HG03571 (cell line): ENCODE data around the gene VIPR1.

Experiments
- ATAC-seq: cut with Tn5 transposase; IDR thresholded peaks from one replicate; pipeline ENCODE4 v1.9.1; 2021; ENCODE audit not compliant: unreplicated experiment

Gene VIPR1, protein sequence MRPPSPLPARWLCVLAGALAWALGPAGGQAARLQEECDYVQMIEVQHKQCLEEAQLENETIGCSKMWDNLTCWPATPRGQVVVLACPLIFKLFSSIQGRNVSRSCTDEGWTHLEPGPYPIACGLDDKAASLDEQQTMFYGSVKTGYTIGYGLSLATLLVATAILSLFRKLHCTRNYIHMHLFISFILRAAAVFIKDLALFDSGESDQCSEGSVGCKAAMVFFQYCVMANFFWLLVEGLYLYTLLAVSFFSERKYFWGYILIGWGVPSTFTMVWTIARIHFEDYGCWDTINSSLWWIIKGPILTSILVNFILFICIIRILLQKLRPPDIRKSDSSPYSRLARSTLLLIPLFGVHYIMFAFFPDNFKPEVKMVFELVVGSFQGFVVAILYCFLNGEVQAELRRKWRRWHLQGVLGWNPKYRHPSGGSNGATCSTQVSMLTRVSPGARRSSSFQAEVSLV

DNA sequence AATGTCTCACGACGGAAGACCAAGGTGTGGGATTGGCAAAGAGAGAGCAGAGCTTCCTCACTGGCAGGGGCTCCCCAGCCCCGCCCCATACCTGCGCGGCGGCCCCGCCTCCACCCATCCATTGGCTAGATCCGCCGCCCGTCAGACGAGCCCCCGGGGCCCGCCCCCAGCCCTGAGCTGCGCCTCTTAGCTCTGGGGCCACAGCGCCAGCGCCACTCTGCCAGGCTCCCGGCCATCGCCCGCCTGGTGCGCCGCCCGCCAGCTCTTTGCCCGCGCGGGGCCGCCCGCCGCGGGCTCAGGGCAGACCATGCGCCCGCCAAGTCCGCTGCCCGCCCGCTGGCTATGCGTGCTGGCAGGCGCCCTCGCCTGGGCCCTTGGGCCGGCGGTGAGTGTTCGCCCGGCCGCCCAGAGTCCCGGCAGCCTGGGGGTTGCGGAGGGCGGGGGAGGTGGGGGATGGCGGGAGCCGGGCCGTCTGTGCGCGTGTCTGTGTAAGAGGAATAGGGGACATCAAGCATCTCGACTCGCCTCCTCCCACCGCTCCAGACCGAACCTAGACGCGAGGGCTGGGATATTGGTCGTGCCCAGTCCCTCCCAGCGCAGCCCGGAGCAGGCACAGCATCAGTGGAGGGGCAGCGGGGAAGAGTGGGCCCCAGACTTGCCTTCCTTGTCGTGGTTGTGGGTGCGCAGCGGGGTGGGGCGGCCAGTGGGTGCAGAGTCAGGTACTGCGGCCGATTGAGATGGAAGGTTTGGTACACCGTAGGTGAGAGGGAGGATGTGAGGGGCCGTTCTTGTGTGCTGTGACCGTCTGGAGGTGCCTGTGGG is at the start of gene VIPR1:
VIPR1 (plus strand) TSS at position 215 of the 822 bp plus-strand sequence; CDS start at position 308, 93 bp downstream.
- ATAC-seq = peak; percentile 89

DNA sequence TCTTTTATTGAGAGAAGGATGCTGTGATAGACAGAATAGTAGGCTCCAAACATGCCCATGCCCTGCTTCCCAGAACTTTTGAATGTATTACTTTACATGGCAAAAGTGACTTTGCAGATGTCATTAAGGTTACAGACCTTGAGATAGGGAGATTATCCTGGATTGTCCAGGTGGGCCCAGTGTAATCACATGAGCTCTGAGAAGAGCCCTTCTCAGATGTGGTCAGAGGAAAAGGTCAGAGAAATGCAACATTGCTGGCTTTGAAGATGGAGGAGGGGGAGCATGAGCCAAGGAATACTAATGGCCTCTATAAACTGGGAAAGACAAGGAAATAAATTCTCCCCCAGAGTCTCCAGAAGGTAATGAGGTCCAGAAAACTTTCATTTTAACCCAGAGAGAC is 46.2 kb upstream of the VIPR1 start:
- ATAC-seq = no peak

DNA sequence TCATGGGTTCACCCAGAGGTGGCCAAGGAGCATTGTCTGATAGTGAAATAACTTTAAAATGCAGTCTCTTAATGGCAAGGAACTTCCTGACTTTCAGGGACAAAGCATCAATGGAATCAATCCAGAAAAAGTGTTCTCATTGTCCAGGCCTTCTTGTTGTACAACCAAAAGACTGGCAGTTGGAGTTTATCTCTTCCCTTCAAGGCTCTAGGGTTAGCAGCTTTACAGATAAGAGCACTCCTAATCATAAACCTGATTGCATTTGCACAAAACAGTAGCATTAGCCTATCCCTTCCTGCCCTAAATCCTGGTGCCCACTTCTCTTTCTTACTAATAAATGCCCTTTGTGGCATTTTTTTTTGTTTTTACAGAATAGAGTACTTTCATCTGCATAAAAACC is 43.3 kb upstream of the VIPR1 start:
- no peak for ATAC-seq

DNA sequence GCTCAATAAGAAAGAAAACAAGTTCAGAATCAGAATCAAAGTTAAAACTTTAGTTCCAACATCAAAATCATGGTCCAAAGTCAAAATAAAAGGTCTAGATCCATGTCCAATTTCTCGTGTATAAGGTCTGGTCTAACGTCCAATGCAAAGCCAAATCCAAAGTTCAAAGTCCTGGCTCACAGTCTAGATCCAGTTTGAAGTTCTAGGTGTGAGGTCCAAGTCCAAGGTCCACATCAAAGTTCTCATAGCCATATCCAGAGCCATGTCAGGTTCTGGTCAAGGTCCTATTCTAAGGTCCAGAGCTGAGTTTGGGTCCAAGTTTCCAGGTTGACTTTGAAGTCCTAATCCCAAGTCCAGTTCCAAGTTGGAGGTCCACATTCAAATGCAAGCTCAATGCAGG is 40.7 kb upstream of the VIPR1 start:
- no peak for ATAC-seq

DNA sequence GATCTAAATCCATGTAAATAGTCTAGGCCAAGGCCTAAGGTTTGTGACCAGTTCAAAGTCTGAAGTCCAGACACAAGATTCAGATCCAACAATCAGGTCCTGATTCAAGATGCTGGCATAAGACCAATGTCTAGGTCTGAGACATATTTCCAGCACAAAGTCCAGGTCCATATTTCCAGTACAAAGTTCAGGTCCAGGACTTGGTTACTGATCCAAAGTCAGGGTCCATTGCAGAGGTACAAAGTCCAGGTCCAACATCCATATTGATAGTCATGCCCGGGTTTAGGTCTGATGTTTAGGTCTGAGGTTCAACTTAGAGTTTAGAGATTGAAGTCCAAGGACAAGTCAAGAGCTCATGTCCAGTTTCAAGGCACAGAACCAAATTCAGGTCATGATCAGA is 39.4 kb upstream of the VIPR1 start:
- ATAC-seq = no peak

DNA sequence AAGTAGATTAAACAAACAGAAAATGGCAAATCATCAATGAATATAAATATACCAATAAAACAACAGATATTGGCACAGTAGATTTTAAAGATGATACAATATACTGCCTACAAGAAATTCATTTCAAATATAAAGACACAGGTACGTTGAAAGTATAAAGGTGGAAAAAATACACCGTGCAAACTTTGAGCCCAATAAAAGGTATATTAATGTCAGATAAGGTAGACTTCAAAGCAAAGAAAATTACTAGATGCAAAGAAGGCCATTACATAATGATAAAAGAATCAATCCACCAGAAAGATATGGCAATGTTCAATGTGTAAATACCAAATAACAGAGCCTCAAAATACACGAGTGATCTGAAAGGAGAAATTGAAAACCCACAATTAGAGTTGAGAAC is 34.3 kb upstream of the VIPR1 start:
- ATAC-seq = no peak

DNA sequence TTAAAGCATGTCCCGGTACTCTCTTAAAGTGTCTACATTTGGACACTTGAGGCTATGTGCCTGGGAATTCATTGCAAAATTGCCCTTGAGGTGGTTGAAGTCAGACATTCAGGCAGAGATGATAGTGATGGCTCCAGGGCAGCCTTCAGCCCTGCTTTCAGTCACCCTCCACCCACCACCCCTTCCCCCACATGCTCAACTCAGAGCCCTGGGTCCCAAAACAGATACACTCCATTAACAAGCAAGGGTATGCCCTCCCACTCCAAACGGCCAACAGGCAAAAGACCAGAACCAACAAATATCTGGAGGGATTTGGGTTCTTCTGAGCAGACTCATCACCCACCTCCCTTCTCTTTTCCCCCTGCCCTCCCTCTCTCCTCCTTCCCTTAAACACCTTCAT is 29.9 kb upstream of the VIPR1 start:
- ATAC-seq = no peak

DNA sequence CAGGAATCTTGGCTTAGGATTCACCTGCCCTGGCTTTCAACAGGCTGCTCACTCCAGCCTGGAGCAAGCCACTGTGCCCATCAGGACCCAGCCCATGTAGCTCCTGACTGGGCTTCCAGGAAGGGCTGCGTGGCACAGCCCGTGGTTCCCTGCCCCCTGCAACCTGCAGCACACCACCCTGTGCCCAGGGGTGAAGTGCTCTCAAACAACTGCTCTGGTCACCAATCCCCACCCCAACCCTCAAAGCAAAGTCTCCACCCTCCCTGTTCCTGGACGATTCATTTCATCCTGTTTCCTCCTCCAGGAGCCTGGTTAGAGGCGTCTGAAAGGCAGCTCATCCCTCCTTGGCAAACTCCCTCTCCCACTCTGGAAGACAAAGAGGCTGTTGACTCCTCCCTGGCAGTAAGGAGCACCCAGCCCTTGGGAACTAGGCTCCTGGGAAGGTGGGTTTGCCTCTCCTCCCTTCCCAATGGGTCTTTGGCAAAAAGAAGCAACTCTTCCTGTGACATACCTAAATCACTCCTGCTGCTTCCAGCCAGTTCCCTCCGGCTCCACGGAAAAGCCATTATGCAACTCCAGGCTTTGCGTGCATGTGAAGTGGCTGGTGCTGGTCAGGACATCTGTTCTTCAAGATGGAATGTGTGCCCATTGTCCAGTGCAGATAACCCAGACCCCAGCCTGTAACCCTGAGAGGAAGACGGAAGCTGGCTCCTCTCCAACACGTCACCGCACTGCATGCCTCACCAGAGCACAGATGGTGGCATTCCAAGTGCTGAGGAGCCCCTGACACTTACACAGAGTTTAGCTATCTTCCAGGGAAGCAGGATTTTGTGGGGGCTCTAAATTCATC is 29.1 kb upstream of the VIPR1 start:
- no peak for ATAC-seq

DNA sequence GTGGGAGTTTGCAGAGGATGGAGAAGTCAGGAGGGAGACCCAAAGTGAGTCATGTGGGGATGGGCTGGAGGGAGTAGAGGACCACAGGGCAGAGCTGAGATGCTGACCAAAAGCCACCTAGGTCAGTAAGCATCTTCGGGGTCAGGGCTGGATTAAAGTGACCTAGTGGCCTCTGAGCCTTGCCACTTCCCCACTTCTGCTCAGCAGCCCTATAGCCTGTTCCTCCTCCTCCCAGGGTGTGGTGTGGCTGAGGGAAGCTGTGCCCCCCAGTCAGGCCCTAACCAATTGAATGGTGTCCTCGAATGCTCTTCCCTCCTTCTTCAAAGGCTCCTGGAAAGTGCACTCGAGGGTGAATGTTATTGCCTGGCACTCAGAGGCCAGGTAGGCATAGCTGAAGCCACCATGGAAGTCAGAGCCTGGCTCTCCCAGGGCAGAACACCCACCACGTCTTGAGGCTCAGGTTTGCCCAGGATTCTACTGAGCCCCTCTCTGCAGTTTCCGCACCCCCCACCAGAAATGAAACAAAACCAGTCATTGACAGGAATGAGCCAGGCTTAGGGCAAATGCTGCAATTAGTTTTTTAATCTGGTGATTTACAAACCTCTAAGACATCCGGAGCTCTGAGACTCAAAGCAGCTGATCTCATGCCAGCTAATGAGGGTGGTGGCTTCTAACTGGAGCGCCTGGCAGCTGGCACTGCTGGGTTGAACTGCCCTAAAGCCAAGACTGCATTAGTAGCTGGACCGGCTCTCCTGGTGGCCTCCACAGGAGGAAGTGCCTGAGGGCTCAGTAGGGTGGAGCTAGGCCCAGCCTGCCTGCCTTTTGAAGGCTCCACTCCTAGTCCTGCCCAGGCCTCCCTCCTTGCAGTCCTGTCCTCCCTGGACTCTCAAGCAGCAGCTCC is 26.0 kb upstream of the VIPR1 start:
- no peak for ATAC-seq

DNA sequence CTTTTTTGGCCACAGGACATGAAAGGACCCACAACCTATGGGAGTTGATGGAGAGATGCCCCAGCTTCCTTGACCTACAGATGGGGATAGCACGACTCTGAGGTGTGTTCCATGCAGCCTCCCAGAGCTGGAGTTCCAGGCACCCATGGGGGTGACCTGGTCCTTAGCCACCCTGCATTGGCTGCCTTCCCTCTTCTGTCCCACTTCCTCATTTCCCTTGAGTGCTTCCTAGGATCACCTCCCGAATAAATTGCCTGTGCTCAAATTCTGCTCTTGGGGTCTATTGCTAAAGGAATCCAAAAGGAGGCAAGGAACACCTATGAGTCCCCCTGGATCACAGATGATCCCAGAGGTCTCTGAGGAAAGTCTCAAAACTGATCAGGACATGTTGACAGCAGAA is 24.7 kb upstream of the VIPR1 start:
- no peak for ATAC-seq

DNA sequence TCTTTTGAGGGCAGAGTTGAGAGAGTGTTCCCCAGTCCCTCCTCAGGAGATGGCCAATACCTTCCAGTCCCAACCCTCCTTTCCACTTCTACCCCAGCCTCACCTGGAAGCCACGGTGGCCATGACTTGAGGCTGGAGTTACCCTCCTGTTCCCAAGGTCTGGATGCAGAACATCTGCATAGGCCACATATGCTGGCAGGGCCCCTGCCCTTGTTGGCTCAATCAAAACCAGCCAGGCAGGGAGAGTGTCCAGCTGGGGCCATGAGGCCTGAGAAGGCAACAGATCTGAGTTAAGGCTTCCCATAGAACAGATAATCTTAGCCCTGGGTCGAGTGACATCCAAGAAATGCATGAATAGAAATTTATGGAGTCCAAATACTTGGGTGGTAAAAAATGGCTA is 23.6 kb upstream of the VIPR1 start:
- no peak for ATAC-seq

DNA sequence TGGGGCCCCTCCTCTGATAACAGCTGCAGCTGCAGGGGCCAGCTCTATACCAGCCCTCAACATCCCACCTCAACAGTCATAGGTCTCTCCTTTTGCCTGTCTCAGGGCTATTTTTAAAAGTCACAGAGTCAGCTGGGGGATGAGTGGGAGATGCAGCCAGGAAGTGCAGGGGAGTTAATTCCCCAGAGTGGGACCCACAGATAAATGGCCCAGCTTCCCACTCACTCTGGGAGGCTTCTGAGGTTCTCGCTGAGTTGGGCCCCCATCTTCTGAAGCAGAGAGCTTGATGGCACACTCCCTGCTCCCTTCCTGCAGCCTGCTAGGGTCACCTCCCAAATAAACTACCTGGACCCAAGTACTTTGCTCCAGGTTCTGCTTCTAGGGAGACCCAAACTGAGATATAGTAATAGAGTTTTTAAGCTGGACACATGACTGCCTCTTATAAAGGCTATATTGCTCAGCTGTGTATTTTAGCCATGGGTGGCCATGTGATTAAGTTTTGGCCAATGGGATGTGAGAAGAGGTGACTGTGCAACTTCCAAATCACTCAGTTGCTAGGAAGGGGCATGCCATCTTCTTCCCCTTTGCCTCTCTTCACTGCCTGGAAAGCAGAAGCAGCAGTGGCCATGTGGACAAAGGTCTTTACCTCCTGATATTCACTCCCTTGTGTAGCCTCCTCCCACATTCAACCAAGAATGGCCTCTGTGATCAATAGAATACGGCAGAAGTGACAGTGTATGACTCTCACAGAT is 15.5 kb upstream of the VIPR1 start:
- no peak for ATAC-seq

DNA sequence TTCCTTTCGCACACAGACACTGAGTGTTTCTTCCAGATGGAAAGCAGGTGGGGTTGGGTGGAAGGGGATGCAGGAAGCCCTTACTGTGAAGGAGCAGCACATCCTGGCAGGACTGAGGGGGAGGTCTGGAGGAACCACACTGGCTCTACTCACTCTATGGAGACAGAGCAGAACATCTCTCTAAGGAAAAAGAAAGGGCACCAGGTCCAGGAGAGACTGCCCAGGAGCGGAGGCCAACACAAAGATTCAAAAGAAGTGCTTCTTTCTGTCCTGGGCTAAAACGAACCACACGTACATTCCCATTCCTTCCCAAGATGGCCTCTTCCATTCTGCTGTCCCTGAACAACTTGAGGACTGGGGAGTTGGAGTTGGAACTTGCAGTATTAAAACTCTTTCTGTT is 13.8 kb upstream of the VIPR1 start:
- no peak for ATAC-seq

DNA sequence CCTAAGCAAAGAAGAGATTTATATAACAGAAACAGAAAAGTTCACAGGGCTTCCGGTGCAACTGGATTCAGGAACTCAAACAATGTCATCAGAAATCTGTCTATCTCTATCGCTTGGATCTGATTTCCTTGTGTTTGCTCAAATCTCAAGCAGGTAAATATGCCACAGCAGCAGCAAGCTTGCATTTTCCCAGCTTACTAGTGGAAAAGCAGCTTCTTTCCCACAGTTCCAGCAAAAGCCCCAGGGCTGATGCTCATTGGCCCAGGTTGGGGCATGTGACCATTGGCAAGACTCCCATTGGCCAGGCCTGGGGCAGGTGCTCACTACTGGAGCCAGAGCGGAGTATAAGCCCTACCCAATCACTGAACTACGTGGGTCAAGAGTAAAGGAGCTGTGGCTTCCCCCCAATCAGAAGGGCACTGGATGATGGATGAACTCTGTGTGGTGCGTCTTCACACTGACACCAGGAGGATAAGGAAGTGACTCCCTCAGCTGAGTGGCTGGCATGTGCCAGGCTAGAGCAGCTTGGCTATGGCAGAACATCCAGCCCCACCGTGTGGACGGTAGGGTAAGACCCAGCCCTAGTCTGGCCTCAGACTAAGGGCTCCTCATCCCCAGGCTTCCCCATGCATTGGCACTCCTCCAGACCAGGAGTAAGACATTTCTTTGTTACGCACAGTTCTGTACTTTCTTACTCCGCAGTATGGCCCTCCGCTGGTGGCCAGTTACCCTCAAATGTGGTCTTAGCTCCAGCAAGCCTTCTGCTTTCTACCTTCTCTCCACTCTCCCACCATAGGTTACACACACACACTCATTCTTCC is 13.1 kb upstream of the VIPR1 start:
- no peak for ATAC-seq

DNA sequence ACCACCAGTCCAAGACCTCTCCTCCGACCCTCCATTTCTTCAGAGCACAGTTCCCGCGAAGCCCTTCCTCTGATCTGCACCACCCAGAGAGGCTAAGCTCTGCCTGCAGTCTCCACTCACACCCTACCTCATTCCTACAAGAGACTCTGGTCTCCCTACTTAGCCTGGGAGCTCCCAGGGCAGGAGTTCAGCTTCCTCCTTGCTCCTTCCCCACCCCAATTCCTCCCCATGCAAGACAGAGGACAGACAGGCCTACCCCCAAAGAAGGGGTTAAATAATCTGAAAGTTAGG is 12.6 kb upstream of the VIPR1 start:
- peak; percentile 18 for ATAC-seq

DNA sequence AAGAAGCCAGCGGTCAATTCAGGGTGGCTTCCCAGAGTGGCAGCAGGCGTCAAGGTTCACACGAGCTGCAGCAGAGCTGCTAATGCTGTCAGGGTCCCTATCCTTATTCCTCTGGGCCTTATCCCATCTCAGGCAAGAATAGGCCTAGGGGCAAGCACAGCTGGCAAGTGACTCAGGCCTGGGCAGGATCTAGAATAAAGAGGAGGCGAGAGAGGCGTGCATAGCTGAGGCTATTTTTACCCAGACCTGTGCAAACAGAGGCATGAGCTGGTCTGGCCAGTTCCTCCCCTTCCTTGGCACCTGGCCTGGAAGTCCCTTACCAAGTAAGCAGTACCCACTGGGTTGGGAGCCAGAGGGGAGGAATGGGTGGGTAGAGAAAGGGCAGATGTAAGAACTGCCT is 12.2 kb upstream of the VIPR1 start:
- peak; percentile 97 for ATAC-seq

DNA sequence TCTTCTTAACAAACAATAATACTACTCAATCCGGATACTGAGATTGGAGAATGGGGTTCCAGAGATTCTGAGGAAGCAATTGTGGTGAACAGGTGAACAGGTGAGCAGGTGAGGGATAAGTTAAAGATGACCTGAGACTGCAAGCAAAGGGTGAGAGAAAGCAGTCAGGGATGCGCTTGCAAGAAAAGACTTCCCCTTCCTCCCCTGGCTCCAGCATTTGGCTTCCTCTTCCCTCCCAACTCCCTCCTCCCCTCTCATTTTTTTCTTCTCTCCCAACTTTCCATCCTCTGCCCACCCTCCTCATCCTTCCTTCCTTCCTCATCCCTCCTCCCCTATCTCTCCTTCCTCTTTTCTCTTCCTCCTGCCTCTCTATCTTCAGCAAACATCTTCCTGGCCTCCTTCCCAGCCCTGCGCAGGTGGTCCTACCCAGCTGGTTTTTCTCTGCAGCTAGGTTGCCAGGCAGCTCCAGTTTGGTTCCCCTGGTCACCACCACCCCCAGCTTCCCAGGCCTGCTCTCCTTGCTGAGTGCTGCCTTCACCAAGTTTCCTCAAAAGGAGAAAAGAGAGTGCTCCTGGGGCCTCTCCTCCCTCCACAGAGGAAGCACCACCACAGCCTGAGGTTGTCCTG is 10.4 kb upstream of the VIPR1 start:
- ATAC-seq = no peak

DNA sequence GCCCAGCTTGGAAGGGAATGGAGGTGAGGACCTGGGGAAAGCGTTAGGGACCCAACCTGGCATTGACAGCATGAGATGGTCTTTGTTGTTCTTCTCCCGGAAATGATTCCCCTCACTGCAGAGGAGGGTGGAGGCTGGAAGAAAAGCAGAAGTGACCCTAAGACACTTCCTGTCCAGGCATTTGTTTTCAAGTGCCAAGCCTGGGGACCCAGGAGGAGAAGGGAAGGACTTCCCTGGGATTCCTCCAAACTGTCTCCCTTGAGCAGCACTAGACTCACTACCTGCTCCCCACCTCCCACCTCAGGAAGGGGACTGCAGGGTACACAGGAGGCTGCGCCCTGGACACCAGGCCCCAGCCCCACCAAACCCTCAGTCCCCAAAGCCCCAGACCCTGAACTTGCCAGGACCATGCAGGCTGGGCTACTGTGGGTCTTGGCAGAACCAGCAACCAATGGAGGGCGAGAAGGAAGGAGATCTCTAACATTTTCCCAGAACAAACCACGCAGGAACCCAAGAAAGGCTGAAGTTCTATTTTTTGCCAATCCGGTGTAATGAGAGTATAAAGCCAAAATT is 9.8 kb upstream of the VIPR1 start:
- ATAC-seq = no peak
